Breast epithelium (tissue), 3 donors: ENCODE results near the gene STRADB.

Experiments used
- POLR2A ChIP-seq: fragments of 450-650 bp; IDR thresholded peaks from one replicate; pipeline ENCODE4 v1.6.1; 2016; ENCODE audit warnings: antibody characterized with exemption, mild to moderate bottlenecking, moderate library complexity
- POLR2AphosphoS5 ChIP-seq, 3 donors: sonication (generic); formaldehyde crosslinking; IDR thresholded peaks; one replicate each; pipeline ENCODE4 v1.6.1; 2017; ENCODE audit warnings: antibody characterized with exemption in 3 of 3
- TF ChIP-seq, protein P1 (sequence below), 3 donors: fragments of 450-650 bp; IDR thresholded peaks; one replicate each; pipeline ENCODE4 v1.5.1; 2016 to 2017; ENCODE audit warnings: antibody characterized with exemption in 3 of 3, mild to moderate bottlenecking in 3 of 3, moderate library complexity in 3 of 3

DNA sequence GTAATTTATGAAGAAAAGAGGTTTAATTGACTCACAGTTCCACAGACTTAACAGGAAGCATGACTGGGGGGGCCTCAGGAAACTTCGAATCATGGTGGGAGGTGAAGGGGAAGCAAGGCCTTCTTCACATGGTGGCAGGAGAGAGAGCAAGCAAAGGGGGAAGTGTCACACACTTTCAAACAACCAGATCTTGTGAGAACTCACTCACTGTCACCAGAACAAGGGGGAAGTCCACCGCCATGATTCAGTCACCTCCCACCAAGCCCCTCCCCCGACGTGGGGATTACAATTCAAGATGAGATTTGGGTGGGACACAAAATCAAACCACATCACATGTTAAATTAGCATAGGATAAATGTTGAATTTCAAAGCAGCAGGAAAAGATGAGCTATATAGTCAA is 56.2 kb downstream of the STRADB start:
- TF ChIP-seq, protein P1, sequence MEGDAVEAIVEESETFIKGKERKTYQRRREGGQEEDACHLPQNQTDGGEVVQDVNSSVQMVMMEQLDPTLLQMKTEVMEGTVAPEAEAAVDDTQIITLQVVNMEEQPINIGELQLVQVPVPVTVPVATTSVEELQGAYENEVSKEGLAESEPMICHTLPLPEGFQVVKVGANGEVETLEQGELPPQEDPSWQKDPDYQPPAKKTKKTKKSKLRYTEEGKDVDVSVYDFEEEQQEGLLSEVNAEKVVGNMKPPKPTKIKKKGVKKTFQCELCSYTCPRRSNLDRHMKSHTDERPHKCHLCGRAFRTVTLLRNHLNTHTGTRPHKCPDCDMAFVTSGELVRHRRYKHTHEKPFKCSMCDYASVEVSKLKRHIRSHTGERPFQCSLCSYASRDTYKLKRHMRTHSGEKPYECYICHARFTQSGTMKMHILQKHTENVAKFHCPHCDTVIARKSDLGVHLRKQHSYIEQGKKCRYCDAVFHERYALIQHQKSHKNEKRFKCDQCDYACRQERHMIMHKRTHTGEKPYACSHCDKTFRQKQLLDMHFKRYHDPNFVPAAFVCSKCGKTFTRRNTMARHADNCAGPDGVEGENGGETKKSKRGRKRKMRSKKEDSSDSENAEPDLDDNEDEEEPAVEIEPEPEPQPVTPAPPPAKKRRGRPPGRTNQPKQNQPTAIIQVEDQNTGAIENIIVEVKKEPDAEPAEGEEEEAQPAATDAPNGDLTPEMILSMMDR (IDR thresholded peaks at IDR 0.05), result no peak
- TF ChIP-seq POLR2A (no peak), POLR2AphosphoS5 (IDR thresholded peaks at IDR 0.05) (no peak)
